GM12891 (cell line): ENCODE measurements around the gene ATP6V0C.

Source experiments
- PAX5 ChIP-seq: IDR thresholded peaks from 2 replicates; pipeline ENCODE4 v1.6.1; 2011; ENCODE audit warnings: low read length, moderate library complexity, mild to moderate bottlenecking; ENCODE audit not compliant: insufficient read depth, severe bottlenecking
- POLR2A ChIP-seq: IDR thresholded peaks from 2 replicates; pipeline ENCODE4 v1.6.1; 2011; ENCODE audit warnings: low read depth, low read length, control low read depth
- TAF1 ChIP-seq: IDR thresholded peaks from 2 replicates; pipeline ENCODE4 v1.6.1; 2011; ENCODE audit warnings: low read depth, low read length, control low read depth

- TF ChIP-seq PAX5 (no peak), POLR2A (no peak), TAF1 (no peak)
Observed at GRCh38 chr16:2508722-2509400, 4.9 kb upstream of the ATP6V0C start.
